ENCODE results near the gene TSPAN5. TPM values are rescaled to one million over a fixed set of nuclear protein-coding genes. Genes with fewer than 3 reads are reported as not detected.

Gene TSPAN5
- total RNA-seq, 2 donors from 2014 or later = 1.8 to 2.0 TPM

- DNase-seq (no peak), ATAC-seq (no peak)
- no peaks in the 10 kb centered on the region for H3K36me3 ChIP-seq (replicated peaks in 1 of 2; ENCODE audit: insufficient read depth in 1 of 2, low read depth in 2 of 2)
- H3K27me3 ChIP-seq = no peaks in the 10 kb centered on the region
- no peak for TF ChIP-seq POLR2A (IDR thresholded peaks at IDR 0.05)
- TF ChIP-seq, protein P1, sequence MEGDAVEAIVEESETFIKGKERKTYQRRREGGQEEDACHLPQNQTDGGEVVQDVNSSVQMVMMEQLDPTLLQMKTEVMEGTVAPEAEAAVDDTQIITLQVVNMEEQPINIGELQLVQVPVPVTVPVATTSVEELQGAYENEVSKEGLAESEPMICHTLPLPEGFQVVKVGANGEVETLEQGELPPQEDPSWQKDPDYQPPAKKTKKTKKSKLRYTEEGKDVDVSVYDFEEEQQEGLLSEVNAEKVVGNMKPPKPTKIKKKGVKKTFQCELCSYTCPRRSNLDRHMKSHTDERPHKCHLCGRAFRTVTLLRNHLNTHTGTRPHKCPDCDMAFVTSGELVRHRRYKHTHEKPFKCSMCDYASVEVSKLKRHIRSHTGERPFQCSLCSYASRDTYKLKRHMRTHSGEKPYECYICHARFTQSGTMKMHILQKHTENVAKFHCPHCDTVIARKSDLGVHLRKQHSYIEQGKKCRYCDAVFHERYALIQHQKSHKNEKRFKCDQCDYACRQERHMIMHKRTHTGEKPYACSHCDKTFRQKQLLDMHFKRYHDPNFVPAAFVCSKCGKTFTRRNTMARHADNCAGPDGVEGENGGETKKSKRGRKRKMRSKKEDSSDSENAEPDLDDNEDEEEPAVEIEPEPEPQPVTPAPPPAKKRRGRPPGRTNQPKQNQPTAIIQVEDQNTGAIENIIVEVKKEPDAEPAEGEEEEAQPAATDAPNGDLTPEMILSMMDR (IDR thresholded peaks at IDR 0.05) = no peak
- no peaks in the 10 kb centered on the region for H3K9me3 ChIP-seq
- 90 to 91% methylated on average over 7 of the region's 7 CpGs for WGBS, 2 donors
- no peak overlapping the region for H3K27ac ChIP-seq
- H3K4me3 ChIP-seq = no peak overlapping the region
- no peaks in the 10 kb centered on the region for H3K4me1 ChIP-seq
- intact Hi-C loops (cut with DNase I) = no loop called here
Measured at GRCh38 chr4:98491899-98492559, 166.4 kb downstream of the TSPAN5 start.

DNA sequence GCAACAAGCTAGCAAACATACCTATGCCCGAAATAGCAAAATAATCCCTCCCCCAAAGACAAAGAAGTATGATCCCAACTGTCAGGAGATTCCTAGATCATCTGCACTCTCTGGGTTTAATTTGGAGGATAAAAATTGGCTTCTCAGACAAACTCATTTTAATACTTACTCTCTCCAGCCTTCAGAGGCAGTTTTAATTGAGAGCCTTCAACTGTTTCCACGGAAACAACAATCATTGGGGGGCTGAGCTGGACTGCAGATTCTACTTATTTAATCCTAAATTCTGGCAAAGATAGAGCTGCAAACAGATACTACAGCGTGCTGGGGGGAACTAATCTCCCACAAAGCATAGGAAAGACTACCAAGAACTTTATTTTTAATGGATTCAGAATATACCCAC, 168.2 kb downstream of the TSPAN5 start:
- Histone ChIP-seq H3K27me3 (no peaks in the 10 kb centered on the region), H3K4me3 (no peak overlapping the region), H3K36me3 (replicated peaks in 1 of 2; ENCODE audit: insufficient read depth in 1 of 2, low read depth in 2 of 2) (no peaks in the 10 kb centered on the region), H3K4me1 (no peaks in the 10 kb centered on the region), H3K27ac (no peak overlapping the region), H3K9me3 (no peaks in the 10 kb centered on the region)
- no peak for TF ChIP-seq POLR2A (IDR thresholded peaks at IDR 0.05)
- ATAC-seq (no peak), DNase-seq (no peak)
- intact Hi-C loops (cut with DNase I) = no loop called here
- WGBS, 2 donors = 81 to 96% methylated on average over 3 of the region's 3 CpGs

DNA sequence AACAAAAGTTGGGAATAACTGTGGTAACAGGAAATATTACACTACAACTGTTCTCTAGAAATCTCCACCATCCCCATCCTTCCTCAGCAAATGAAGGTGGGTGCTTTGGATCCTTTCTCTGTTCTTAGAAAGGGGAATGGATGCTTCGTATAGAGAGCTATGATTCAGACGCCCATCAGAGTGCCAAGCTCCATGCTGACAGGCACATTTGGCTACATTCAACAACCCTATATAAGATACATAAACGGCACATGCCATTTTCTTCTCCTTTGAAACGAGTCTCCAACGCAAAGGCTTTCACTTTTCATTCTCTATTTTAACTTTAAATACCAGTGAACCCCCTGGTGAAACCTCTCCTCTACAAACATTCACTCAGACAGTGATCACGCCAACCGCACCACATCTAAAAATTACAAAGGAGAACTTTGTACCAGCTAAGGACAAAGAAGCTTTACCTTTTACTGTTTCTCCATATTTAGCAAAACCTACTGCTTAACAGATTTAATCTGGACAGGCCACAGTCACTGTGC, 172.5 kb downstream of the TSPAN5 start:
- Histone ChIP-seq H3K9me3 (no peaks in the 10 kb centered on the region), H3K27me3 (no peaks in the 10 kb centered on the region), H3K36me3 (replicated peaks in 1 of 2; ENCODE audit: insufficient read depth in 1 of 2, low read depth in 2 of 2) (no peaks in the 10 kb centered on the region), H3K4me3 (no peak overlapping the region), H3K27ac (no peak overlapping the region), H3K4me1 (peaks cover 5% of the 10 kb centered on the region)
- TF ChIP-seq, protein P1 (IDR thresholded peaks at IDR 0.05) = no peak
- TF ChIP-seq POLR2A (IDR thresholded peaks at IDR 0.05) = no peak
- intact Hi-C loops (cut with DNase I) = no loop called here
- DNase-seq (no peak), ATAC-seq (no peak)
- WGBS, 2 donors = 85 to 89% methylated on average over 7 of the region's 7 CpGs

GRCh38 chr4:98484031-98484430, 174.4 kb downstream of the TSPAN5 start:
- H3K9me3 ChIP-seq = no peaks in the 10 kb centered on the region
- no peak overlapping the region for H3K4me3 ChIP-seq
- no peaks in the 10 kb centered on the region for H3K36me3 ChIP-seq (replicated peaks in 1 of 2; ENCODE audit: insufficient read depth in 1 of 2, low read depth in 2 of 2)
- DNase-seq = no peak
- intact Hi-C loops (cut with DNase I) = no loop called here
- ATAC-seq = no peak
- TF ChIP-seq, protein P1 (IDR thresholded peaks at IDR 0.05) = no peak
- no peak for TF ChIP-seq POLR2A (IDR thresholded peaks at IDR 0.05)
- WGBS, 2 donors = 53 to 60% methylated on average over 3 of the region's 3 CpGs
- peaks cover 8% of the 10 kb centered on the region for H3K4me1 ChIP-seq
- no peaks in the 10 kb centered on the region for H3K27me3 ChIP-seq
- H3K27ac ChIP-seq = no peak overlapping the region

GRCh38 chr4:98482847-98483806, 175.3 kb downstream of the TSPAN5 start:
- Histone ChIP-seq H3K27me3 (no peaks in the 10 kb centered on the region), H3K27ac (no peak overlapping the region), H3K4me1 (peaks cover 8% of the 10 kb centered on the region), H3K9me3 (no peaks in the 10 kb centered on the region), H3K36me3 (replicated peaks in 1 of 2; ENCODE audit: insufficient read depth in 1 of 2, low read depth in 2 of 2) (no peaks in the 10 kb centered on the region), H3K4me3 (no peak overlapping the region)
- TF ChIP-seq, protein P1 (IDR thresholded peaks at IDR 0.05) = no peak
- TF ChIP-seq POLR2A (IDR thresholded peaks at IDR 0.05) = no peak
- 87 to 90% methylated on average over 10 of the region's 10 CpGs for WGBS, 2 donors
- intact Hi-C loops (cut with DNase I) = no loop called here
- DNase-seq (no peak), ATAC-seq (no peak)
